HG02884 (cell line): ENCODE results near the gene FGFR4.

Experiments used
- ATAC-seq: cut with Tn5 transposase; IDR thresholded peaks from one replicate; pipeline ENCODE4 v1.9.1; 2021; ENCODE audit warnings: mild to moderate bottlenecking, moderate library complexity; ENCODE audit not compliant: unreplicated experiment

FGFR4 gene

GRCh38 chr5:177084175-177084574 lies 2.5 kb upstream of the FGFR4 start:
- no peak for ATAC-seq

- ATAC-seq = no peak
Measured at GRCh38 chr5:177085985-177086653, 596 bp upstream of the FGFR4 start.

- no peak for ATAC-seq
Measured at GRCh38 chr5:177087398-177088005, 787 bp downstream of the FGFR4 start.

GRCh38 chr5:177089127-177089526 lies 2.4 kb downstream of the FGFR4 start:
- ATAC-seq = no peak

GRCh38 chr5:177089825-177090641 lies 3.3 kb downstream of the FGFR4 start:
- ATAC-seq = no peak

- no peak for ATAC-seq
Measured at GRCh38 chr5:177090813-177091212, 4.1 kb downstream of the FGFR4 start.

GRCh38 chr5:177091232-177091631 lies 4.5 kb downstream of the FGFR4 start:
- ATAC-seq = no peak

GRCh38 chr5:177092178-177093081 lies 5.7 kb downstream of the FGFR4 start:
- ATAC-seq = no peak

GRCh38 chr5:177093082-177093712 lies 6.5 kb downstream of the FGFR4 start:
- ATAC-seq = no peak

GRCh38 chr5:177093803-177094202 lies 7.1 kb downstream of the FGFR4 start:
- no peak for ATAC-seq

- ATAC-seq = no peak
Measured at GRCh38 chr5:177094224-177095087, 7.7 kb downstream of the FGFR4 start.

GRCh38 chr5:177095088-177095669 lies 8.5 kb downstream of the FGFR4 start:
- no peak for ATAC-seq

GRCh38 chr5:177096162-177097015 lies 9.7 kb downstream of the FGFR4 start:
- ATAC-seq = no peak

- ATAC-seq = no peak
Measured at GRCh38 chr5:177097016-177097985, 10.6 kb downstream of the FGFR4 start.

GRCh38 chr5:177098120-177098469 lies 11.4 kb downstream of the FGFR4 start:
- no peak for ATAC-seq

- no peak for ATAC-seq
Measured at GRCh38 chr5:177098470-177099141, 11.9 kb downstream of the FGFR4 start.
